H1 (cell line): ENCODE results near the gene MRPL40. TPM values are rescaled to one million over a fixed set of nuclear protein-coding genes. Genes with fewer than 3 reads are reported as not detected.
A peak's percentile ranks its signal among the peaks of the same experiment; 100 is the strongest.

Experiments used
- ASH2L ChIP-seq: fragments of 200-600, 300-600 bp; sonication (generic); IDR thresholded peaks from one replicate; pipeline ENCODE4 v1.7.1; 2017; ENCODE audit warnings: low read length
- FOSL1 ChIP-seq: IDR thresholded peaks from 2 replicates; pipeline ENCODE4 v1.6.1; 2011; ENCODE audit warnings: mild to moderate bottlenecking, low read depth, low read length, moderate library complexity; ENCODE audit not compliant: insufficient read depth
- polyA plus RNA-seq, 7 experiments: library from polyadenylated mRNA; depleted of rRNA in 3 of 7; stranded (reverse) in 5 of 7; unstranded in 2 of 7; fragments of >200 nt in 5 of 7; fragments of 200-250 nt in 2 of 7; gene quantifications; 1 replicate in 5 of 7; 2 replicates in 1 of 7; 4 replicates in 1 of 7; pipeline versions ENCODE4 v1.2.1 to v1.2.3, GENCODE V29; 2011 to 2013; ENCODE audit warnings: missing spikeins in 2 of 7, mixed read lengths in 2 of 7
- total RNA-seq: library from RNA; stranded (reverse); fragmentation: NEBNext Ultra II Directional; extraction: Animal tissue kit (Norgen Biotek cat#: 25700); gene quantifications from 2 replicates; pipeline ENCODE4 v1.2.1, GENCODE V29; 2021
- TF ChIP-seq, protein P1 (sequence below): fragments of 300-600 bp; sonication (generic); IDR thresholded peaks from 2 replicates; pipeline ENCODE4 v1.7.1; 2012; ENCODE audit warnings: low read length, moderate library complexity, mild to moderate bottlenecking, inconsistent platforms; ENCODE audit not compliant: insufficient replicate concordance
- TF ChIP-seq, protein P2 (sequence below): IDR thresholded peaks from 2 replicates; pipeline ENCODE4 v1.6.1; 2011; ENCODE audit warnings: low read depth, mild to moderate bottlenecking, low read length; ENCODE audit not compliant: insufficient read depth

MRPL40 gene
- total and polyA plus RNA-seq, 2 of the 8 experiments (the other 6 are each of a cell fraction or from before 2014, with no cell fraction given) = 12.4 to 14.5 TPM

DNA sequence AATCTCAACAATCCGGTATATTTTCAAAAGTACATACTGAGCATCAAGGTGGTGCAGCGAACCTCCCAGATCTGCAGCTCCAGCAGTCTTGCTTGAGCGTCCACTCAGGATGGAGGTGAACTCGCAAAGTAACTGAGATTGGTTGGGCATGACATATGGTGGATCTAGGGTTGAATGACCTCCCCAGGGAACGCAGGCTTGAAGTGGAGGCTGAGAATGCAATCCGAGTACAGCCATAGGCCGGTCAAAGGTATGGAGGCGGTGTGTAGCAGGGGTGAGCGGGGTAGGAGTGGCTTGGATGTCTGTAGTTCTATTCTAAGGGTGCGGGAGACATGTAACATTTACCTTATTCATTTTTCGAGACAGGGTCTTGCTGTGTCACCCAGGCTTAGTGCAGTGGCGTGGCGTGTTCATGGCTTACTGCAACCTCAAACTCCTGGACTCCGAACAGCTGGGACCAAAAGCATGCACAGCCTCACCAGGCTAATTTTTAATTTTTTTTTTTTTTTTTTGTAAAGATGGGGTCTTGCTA, 15.8 kb downstream of the MRPL40 start (continued):
- TF ChIP-seq, protein P1, sequence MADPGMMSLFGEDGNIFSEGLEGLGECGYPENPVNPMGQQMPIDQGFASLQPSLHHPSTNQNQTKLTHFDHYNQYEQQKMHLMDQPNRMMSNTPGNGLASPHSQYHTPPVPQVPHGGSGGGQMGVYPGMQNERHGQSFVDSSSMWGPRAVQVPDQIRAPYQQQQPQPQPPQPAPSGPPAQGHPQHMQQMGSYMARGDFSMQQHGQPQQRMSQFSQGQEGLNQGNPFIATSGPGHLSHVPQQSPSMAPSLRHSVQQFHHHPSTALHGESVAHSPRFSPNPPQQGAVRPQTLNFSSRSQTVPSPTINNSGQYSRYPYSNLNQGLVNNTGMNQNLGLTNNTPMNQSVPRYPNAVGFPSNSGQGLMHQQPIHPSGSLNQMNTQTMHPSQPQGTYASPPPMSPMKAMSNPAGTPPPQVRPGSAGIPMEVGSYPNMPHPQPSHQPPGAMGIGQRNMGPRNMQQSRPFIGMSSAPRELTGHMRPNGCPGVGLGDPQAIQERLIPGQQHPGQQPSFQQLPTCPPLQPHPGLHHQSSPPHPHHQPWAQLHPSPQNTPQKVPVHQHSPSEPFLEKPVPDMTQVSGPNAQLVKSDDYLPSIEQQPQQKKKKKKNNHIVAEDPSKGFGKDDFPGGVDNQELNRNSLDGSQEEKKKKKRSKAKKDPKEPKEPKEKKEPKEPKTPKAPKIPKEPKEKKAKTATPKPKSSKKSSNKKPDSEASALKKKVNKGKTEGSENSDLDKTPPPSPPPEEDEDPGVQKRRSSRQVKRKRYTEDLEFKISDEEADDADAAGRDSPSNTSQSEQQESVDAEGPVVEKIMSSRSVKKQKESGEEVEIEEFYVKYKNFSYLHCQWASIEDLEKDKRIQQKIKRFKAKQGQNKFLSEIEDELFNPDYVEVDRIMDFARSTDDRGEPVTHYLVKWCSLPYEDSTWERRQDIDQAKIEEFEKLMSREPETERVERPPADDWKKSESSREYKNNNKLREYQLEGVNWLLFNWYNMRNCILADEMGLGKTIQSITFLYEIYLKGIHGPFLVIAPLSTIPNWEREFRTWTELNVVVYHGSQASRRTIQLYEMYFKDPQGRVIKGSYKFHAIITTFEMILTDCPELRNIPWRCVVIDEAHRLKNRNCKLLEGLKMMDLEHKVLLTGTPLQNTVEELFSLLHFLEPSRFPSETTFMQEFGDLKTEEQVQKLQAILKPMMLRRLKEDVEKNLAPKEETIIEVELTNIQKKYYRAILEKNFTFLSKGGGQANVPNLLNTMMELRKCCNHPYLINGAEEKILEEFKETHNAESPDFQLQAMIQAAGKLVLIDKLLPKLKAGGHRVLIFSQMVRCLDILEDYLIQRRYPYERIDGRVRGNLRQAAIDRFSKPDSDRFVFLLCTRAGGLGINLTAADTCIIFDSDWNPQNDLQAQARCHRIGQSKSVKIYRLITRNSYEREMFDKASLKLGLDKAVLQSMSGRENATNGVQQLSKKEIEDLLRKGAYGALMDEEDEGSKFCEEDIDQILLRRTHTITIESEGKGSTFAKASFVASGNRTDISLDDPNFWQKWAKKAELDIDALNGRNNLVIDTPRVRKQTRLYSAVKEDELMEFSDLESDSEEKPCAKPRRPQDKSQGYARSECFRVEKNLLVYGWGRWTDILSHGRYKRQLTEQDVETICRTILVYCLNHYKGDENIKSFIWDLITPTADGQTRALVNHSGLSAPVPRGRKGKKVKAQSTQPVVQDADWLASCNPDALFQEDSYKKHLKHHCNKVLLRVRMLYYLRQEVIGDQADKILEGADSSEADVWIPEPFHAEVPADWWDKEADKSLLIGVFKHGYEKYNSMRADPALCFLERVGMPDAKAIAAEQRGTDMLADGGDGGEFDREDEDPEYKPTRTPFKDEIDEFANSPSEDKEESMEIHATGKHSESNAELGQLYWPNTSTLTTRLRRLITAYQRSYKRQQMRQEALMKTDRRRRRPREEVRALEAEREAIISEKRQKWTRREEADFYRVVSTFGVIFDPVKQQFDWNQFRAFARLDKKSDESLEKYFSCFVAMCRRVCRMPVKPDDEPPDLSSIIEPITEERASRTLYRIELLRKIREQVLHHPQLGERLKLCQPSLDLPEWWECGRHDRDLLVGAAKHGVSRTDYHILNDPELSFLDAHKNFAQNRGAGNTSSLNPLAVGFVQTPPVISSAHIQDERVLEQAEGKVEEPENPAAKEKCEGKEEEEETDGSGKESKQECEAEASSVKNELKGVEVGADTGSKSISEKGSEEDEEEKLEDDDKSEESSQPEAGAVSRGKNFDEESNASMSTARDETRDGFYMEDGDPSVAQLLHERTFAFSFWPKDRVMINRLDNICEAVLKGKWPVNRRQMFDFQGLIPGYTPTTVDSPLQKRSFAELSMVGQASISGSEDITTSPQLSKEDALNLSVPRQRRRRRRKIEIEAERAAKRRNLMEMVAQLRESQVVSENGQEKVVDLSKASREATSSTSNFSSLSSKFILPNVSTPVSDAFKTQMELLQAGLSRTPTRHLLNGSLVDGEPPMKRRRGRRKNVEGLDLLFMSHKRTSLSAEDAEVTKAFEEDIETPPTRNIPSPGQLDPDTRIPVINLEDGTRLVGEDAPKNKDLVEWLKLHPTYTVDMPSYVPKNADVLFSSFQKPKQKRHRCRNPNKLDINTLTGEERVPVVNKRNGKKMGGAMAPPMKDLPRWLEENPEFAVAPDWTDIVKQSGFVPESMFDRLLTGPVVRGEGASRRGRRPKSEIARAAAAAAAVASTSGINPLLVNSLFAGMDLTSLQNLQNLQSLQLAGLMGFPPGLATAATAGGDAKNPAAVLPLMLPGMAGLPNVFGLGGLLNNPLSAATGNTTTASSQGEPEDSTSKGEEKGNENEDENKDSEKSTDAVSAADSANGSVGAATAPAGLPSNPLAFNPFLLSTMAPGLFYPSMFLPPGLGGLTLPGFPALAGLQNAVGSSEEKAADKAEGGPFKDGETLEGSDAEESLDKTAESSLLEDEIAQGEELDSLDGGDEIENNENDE = no peak
- TF ChIP-seq FOSL1 (no peak), ASH2L (peak; percentile 24)
- TF ChIP-seq, protein P2, sequence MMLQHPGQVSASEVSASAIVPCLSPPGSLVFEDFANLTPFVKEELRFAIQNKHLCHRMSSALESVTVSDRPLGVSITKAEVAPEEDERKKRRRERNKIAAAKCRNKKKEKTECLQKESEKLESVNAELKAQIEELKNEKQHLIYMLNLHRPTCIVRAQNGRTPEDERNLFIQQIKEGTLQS = no peak
